ENCODE data around the gene MARCHF7.
"Not testable (repeated sequence)": the region's sequence is repeated elsewhere in the genome, so short reads cannot be mapped to it uniquely, and the experiment has no call there.

DNA sequence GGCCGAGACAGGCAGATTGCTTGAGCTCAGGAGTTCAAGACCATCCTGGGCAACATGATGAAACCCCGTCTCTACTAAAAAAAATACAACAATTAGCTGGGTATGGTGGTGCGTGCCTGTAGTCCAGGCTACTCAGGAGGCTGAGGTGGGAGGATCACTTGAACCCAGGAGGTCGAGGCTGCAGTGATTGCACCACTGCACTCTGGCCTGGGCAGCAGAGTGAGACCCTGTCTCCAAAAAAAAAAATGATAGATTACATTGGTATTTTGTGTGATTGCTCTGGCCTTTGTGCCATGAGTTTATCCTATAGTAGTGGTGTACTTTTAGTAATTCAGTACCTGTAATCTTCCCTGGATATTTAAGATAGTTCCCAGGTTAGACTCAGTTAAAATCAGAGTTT is 4.1 kb downstream of the MARCHF7 start:
- not testable (repeated sequence) for TF ChIP-seq RFX5 (IDR thresholded peaks at IDR 0.05; ENCODE audit: borderline replicate concordance, low read depth, low read length); BRCA1 (IDR thresholded peaks at IDR 0.05; ENCODE audit: low read depth, low read length); GTF2F1 (IDR thresholded peaks at IDR 0.05; ENCODE audit: borderline replicate concordance, low read depth, low read length); PHF8 (conservative IDR thresholded peaks at IDR 0.05; ENCODE audit: low read depth, low read length); GABPA (IDR thresholded peaks at IDR 0.05; ENCODE audit: borderline replicate concordance, insufficient read depth, low read length); EZH2 (IDR thresholded peaks at IDR 0.05; ENCODE audit: low read depth, low read length, severe bottlenecking); JUN (IDR thresholded peaks at IDR 0.05; ENCODE audit: low read depth, low read length); RAD21 (IDR thresholded peaks at IDR 0.05 in 1 of 2, conservative IDR thresholded peaks at IDR 0.05 in 1 of 2; ENCODE audit: low read depth in 2 of 2, low read length in 2 of 2); POLR2A (IDR thresholded peaks at IDR 0.05; ENCODE audit: control extremely low read depth in 1 of 2, low read depth in 2 of 2, low read length in 2 of 2); POU5F1 (IDR thresholded peaks at IDR 0.05; ENCODE audit: low read depth, low read length)
- TF ChIP-seq, protein P1, sequence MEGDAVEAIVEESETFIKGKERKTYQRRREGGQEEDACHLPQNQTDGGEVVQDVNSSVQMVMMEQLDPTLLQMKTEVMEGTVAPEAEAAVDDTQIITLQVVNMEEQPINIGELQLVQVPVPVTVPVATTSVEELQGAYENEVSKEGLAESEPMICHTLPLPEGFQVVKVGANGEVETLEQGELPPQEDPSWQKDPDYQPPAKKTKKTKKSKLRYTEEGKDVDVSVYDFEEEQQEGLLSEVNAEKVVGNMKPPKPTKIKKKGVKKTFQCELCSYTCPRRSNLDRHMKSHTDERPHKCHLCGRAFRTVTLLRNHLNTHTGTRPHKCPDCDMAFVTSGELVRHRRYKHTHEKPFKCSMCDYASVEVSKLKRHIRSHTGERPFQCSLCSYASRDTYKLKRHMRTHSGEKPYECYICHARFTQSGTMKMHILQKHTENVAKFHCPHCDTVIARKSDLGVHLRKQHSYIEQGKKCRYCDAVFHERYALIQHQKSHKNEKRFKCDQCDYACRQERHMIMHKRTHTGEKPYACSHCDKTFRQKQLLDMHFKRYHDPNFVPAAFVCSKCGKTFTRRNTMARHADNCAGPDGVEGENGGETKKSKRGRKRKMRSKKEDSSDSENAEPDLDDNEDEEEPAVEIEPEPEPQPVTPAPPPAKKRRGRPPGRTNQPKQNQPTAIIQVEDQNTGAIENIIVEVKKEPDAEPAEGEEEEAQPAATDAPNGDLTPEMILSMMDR (IDR thresholded peaks at IDR 0.05; ENCODE audit: control extremely low read depth in 1 of 3, insufficient read depth in 1 of 3, low read depth in 1 of 3, low read length in 3 of 3) = not testable (repeated sequence)

Data from H1 (cell line).